CD4-positive, alpha-beta T cell treated with Interleukin-21 for 1 hour (primary cell): ENCODE measurements around the gene KMT5C.
"Not testable (repeated sequence)": the region's sequence is repeated elsewhere in the genome, so short reads cannot be mapped to it uniquely, and the experiment has no call there.

ENCODE experiments used
- DNase-seq: peaks from one replicate; pipeline ENCODE4 v3.0.0-alpha.2; 2020

The KMT5C gene

DNA sequence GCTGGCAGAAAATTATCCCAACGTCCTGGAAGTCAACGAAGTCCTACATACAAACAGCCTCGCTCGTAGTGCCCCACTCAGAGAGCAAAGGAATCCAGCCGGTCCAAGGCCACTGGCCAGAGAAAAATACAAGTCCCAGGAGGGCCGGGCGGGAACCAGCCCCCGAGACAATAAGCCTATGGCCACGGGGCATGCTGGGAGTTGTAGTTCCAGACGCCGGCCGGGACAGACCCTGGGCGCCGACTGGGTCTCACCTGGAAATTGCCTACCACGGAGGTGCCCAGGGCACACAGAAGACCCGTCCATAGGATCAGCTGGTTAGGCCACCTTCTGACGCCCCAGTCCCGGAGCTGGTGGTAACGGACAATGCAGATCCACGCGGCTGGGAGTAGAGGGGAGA, 19.9 kb upstream of the KMT5C start:
- no peak for DNase-seq

DNA sequence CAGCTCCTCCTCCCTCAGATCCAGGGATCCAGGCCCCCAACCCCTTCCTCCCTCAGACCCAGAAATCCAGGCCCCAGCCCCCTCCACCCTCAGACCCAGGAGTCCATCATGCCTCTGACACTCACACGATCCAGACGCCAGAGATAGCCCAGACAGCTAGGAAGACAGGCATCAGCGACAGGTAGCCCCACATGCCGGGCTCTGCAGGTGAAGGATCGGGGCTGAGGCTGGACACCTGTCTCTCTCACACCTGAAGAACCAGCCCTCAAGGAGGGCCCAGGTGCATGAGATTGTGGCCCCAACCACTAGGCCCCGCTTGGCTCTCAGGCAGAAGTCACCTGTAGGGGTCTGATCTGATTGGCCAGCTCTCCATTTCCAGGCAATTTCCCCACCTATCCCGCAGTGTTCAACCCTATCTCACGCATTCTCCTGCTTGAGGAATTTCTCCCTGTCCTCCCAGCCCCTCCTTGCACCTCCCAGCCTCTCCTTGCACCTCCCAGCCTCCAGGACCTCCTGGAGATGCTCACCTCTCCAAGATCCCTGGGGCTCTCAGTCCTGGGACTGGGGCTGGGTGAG, 18.7 kb upstream of the KMT5C start:
- no peak for DNase-seq

DNA sequence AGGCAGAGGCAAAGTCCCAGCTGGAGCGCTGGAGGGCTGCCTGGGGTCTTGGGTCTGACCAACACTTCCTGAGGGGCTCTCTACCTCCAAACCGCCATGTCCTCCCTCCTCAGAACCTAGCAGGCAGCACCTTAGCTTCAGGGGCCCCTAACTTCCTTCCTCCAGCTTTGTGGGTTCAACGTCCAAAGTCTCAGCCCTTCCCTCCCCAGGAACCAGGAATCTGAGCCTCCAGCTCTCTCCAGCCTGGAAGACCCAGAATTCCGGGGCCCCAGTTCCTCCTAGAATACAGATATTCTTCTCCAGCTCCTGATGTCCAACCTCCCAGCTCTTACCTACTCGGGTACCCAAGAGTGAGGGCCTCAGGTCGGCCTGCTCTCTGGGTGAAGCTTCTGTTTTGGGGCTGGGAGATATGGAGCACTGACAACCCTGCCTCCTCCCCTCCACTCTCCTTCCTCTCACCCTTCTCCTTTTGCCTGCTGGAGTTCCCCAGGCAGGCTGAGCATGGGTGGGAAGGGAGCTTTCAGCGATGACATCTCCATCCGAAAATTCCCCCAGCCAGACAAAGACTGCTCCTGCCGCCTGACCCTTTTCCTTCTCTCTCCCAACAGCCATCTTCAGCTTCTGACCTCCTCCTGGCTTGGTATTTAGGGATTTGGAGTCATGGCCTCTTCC, 18.1 kb upstream of the KMT5C start:
- no peak for DNase-seq

DNA sequence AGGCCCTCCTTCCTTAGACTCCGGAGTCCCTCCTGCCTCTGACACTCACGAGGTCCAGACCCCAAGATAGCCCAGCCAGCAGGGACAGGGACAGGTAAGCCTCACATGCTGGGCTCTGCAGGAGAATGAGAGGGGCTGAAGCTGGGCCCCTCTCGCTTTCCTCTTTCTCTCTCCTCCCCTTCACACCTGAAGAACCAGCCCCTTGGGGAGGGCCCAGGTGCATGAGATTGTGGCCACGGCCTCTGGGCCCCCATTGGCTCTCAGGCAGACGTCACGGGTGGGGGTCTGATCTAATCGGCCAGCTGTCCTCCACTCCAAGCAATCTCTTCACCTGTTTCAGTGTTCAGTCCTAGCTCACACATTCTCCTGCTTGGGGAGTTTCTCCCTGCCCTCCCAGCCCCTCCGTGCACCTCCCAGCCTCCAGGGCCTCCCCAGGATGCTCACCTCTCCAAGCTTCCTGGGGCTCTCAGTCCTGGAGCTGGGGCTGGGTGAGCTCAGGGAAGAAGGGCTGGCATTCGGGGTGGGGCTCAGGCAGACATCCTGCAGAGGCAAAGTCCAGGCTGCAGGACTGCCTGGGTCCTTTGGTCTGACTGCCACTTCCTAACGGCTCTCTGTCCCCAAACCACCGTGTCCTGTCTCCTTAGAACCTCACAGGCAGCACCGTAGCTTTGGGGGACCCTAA, 17.3 kb upstream of the KMT5C start:
- DNase-seq, result no peak

DNA sequence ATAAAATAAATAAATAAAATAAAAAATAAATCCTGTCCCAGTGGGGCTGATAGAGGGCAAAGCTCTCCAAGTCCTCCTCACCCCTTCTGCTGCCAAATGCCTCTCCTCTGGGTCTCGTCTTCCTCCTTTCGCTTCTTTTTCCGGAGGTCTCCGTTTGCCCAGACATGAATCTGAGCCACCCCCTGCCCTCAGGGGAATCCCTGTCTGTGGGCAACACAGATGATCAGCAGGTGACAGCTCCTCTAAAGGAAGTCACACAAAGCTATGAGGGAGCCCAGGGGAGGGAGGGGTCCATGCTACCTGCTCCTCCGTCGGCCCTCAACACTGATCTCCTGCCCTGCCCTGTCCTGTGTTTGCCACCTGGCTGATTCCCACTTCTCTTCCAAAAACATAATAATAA, 15.0 kb upstream of the KMT5C start:
- no peak for DNase-seq

DNA sequence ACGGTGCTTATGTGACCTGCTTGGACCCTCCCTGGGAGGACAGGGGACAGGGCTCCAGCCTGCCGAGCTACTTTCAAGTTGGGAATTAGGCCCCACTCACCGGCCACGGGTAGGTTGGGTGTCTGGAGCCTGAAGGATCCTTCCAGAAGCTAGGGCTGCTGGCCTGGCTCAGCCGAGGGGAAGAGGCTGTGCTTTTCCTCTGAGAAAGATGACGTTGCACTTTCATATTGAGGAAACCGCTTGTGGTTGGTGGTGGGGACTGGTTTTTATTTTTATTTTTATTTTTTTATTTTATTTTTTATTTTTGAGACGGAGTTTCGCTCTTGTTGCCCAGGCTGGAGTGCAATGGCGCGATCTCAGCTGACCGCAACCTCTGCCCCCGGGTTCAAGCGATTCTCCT, 14.5 kb upstream of the KMT5C start, which contains the start of gene TMEM150B:
TSS of gene TMEM150B (minus strand) at position 170 of the 400 bp plus-strand sequence. CDS start 4,305 bp downstream, outside the sequence.
- DNase-seq, result no peak

DNA sequence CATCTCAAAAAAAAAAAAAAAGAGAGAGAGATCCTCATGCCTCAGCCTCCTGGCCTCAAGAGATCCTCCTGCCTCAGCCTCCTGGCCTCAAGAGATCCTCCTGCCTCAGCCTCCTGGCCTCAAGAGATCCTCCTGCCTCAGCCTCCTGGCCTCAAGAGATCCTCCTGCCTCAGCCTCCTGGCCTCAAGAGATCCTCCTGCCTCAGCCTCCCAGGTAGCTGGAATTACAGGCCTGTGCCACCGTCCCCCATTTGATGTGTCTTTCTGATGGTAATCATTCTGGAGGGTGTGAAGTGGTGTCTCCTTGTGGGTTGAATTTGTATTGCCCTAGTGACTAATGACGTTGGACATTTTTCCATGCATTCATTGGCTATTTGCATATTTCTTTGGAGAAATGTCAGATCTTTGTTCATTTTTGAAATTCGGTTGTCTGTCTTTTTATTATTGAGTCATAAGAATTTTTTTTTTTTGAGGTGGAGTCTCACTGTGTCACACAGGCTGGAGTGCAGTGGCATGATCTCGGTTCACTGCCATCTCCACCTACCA, 10.8 kb upstream of the KMT5C start:
- DNase-seq, result peak; percentile 31

DNA sequence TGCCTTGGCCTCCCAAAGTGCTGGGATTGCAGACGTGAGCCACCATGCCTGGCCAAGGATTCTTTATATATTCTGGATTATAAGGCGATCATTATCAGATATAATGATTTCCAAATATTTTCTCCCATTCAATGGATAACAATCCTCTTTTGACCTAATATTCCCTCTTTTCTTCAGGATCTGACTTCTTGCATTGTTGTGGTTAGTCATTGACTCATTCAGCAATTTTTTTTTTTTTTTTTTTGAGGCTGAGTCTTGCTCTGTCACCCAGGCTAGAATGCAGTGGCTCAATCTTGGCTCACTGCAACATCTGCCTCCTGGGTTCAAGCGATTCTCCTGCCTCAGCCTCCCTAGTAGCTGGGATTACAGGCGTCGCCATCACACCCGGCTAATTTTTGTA, 9.9 kb upstream of the KMT5C start:
- DNase-seq, result not testable (repeated sequence)

DNA sequence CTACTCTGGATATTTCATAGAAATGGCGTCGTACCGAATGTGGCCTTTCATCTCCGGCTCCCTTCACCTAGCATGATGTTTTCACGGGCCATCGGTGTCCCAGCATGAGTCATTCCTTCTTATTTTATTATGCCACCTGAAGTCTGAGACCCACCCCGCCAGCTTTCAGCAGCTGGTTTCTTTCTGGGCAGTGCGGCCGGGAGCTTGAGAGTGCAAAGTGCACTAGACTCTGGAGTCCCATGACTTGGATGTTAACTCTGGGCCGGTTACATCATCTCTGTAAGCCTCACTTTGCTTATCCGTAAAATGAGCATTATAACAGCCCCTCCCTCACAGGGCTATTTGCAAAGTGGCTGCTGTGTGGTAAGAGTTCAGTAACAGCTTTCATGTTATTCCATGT, 5.8 kb upstream of the KMT5C start:
- no peak for DNase-seq

DNA sequence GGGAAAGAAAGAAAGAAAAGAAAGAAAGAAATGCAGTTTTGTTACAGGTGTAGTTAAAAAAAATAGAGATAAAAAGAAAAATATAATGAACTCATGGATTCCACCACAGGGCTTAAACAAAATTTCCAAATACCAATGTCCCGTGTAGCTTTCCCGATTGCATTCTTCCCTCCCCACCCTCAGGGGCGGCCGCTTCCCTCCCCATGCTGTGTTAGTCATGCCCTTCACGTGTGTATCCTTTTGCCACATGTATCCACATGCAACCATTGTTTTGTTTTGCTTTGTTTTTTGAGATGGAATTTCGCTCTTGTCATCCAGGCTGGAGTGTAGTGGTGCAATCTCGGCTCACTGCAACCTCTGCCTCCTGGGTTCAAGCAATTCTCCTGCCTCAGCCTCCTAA, 3.6 kb upstream of the KMT5C start:
- DNase-seq, result no peak

DNA sequence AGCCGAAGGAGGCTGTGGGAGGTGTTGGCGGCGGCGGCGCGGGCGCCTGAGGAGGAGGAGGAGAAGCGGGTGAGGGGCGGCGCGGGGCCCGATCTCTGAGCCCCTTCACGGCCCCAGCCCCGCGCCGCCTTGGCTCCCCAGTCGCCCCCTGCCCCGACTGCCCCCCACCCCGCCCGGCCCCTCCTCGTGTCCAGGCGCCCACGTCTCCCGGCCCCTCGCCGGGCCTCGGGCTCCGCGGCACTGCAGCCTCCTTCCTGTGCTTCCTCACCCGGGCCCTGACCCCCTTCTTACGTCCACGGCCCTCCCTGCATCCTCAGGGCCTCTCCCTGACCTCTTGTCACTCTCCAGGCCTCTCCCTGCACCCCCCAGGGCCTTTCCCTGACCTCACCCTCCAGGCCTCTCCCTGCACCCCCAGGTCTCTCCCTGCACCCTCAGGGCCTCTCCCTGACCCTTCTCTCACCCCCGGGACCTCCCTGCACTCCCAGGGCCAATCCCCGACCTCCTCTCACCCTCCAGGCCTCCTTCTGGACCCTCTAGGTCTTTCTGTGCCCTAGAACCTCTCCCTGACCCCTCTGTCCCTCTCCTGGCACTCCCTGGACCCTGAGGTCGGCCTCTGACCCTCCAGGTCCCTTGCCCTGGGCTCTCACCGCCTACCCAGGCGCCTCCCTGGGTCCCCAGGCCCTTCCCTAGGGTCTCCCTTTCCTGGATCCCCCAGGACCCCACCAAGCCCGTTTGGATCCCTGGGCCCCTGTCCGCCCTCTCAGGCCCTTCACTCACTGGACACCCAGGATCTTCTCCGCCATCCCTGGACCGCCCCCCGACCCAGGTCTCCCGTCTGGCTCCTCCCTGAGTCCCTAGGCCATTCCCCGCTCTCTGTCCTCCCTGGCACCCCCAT, 460 bp downstream of the KMT5C start:
- peak; percentile 45 for DNase-seq

DNA sequence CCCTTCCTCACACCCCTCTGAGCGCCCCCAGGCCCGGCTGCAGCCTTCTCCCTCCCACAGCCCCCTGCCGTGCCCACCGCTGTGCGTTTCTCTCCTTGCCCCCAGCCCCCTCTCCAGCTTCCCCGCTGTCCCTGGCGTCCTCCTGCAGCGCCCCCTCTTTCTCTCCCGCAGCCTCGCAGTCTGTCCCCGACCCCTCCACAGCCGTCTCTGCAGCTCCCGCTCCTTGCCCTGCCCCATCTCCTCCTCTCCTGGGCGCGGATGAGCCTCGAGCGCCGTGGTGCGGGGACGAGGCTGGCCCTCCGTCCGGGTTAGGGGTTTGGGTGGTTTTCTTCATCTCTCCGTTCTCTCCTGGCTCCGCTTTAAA, 1.1 kb downstream of the KMT5C start:
- DNase-seq, result no peak

DNA sequence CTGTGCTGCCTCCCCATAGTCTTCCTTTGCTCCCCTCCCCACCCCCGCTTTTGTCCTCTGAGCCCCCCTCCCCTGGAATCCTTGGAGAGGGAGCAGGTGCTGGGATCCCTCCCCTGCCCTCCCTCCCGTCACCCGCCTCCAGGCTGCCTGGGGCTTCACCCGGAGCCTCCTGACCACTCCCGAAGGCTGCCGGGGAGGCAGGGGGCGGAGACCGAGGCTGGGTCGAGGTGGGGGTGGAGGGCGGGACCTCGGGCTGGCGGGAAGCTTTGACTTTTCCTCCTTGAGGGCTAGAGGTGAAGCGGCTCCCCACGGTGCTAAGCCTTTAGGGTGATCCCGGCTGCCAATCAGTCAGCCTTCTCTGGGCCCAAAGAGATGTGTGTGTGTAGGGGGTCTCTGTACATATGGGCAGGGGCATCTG, 1.5 kb downstream of the KMT5C start:
- DNase-seq, result peak; percentile 64

DNA sequence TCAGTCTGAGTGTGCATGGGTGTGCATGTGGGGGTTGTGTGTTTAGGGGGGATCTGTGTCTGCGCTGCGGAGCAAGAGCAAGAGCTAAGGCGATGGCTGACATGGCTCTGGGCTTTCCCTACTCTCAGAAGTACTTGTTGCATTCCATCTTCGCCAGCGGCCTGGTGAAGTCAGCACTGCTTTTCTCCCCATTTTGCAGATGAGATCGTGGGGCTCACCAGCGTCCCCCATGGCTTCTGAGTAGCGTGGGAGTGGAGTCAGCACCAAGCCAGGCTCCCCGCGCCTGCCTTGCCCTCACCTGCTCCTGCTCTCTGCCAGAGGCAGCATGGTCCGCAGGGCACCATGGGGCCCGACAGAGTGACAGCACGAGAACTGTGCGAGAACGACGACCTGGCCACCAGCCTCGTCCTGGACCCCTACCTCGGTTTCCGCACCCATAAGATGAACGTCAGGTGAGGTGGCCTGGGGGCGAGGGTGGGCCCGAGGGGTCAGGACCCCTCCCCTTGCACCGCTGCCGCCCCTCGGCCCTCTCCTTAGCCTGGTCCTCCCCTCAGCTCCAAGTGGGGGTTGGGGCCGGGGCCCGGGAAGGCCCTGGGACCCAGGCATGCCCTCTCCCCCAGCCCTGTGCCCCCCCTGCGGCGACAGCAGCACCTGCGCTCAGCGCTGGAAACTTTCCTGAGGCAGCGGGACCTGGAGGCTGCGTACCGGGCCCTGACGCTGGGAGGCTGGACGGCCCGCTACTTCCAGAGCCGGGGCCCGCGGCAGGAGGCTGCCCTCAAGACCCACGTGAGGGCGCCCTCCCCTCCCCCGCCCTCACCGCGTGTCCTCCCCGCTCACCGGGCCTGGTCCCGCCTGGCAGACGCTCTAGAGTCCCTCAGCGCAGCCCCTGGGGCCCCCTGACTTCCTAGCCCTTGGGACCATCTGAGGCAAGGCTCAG, 2.2 kb downstream of the KMT5C start:
- no peak for DNase-seq

DNA sequence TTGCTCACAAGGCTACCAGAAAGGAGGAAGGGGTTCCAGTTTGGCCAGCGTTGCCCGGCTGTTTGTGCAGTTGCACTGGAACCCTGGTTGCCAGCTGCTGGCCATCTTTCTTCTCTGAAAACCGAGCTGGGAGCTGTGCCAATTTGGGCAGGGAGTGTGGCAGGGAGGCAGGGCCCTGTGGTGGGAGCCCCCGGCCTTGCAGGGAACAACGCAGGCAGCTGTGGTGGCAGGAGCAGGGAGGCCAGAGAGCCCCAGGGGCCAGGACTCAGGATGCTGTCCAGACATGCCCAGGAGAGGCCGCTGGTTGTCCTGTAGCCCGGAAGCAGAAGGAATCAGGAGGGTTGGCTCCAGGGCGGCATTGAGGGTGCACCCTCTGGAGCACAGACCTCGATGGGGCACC, 4.8 kb downstream of the KMT5C start:
- DNase-seq, result no peak

DNA sequence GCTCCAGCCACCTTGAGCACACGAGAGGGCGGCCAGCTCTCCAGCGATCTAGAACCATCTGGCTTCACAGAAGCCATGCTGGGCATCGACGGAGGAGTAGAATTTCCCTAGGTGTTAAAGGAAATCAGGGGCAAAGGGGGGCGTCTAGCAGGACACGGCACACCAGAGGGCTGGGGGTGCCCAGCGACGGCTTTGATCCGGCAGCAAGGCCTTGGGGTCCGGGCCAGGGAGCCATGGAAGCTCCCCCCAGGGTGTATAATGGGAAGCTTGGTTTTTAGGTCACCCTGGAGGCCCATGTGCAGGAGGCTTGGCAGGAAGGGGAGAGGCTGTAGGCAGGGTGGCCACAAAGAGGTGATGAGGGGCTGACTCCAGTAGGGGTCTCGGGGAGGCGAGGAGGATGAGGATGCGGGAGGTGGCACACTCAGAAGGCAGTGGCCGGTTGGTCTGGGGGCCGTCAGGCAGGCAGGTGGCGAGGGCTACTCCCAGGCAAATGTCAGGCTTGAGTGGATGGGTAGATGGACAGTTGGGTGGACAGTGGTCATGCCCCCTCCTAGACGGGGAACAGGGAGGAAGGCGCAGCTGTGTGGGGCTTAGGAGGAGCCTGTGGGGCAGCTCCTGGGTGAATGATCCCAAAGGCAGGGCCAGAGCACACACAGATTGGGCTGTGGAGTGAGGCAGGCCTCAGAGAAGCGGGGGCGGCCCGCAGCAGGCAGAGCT, 5.6 kb downstream of the KMT5C start:
- DNase-seq, result no peak

DNA sequence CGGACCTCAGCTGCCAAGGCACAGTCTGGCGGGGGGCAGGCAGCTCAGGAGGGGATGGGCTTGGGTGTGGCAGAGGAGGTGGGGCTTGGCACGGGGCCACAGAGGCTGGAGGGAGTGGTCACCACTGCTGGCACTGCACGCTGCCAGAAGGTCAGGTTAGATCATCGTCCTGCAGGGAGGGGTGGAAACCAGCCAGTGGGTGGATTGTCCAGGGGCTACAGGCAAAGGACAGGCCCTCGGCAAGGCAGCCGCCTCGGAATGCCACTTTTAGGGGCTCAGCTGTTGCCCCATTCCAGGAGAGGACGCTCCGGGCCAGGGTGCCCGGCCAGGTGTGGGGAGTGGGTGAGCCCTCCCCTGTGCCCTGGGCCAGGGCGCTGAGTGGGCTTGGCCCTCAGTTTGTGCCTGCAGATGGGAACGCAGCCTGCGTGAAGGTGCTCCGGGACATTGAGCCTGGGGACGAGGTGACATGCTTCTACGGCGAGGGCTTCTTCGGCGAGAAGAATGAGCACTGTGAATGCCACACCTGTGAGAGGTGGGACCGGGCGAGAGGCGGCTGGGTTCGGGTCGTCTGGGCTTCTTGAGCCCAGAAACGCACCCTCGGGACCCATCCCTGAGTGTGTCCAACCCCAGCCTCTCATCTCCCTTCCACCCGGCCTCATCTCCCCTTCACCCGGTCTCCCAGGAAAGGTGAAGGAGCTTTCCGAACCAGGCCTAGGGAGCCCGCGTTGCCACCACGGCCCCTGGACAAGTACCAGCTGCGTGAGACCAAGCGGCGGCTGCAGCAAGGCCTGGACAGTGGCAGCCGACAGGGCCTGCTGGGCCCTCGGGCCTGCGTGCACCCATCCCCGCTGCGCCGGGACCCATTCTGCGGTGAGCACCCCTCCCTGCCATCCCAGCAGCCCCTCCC, 6.4 kb downstream of the KMT5C start:
- DNase-seq, result no peak

DNA sequence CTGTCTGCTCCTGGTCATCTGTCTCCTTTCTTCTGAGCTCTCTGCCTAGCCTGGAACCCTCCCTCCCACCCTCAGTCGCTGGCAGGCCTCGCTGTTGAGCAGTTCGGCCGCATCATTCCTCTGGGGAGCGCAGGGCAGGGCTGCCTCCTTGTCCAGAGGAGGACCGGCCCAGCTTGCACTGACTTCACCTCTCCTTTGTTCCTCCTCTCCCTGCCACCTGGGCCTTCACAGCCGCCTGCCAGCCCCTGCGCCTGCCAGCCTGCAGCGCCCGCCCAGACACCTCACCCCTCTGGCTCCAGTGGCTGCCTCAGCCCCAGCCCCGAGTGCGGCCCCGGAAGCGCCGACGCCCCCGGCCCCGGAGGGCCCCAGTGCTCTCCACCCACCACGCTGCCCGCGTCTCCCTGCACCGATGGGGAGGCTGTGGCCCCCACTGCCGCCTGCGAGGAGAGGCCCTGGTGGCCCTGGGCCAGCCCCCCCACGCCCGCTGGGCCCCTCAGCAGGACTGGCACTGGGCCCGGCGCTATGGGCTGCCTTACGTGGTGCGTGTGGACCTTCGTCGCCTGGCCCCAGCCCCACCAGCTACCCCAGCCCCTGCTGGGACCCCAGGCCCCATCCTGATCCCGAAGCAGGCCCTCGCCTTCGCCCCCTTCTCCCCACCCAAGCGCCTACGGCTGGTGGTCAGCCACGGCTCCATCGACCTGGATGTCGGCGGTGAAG, 7.2 kb downstream of the KMT5C start:
- DNase-seq, result no peak

DNA sequence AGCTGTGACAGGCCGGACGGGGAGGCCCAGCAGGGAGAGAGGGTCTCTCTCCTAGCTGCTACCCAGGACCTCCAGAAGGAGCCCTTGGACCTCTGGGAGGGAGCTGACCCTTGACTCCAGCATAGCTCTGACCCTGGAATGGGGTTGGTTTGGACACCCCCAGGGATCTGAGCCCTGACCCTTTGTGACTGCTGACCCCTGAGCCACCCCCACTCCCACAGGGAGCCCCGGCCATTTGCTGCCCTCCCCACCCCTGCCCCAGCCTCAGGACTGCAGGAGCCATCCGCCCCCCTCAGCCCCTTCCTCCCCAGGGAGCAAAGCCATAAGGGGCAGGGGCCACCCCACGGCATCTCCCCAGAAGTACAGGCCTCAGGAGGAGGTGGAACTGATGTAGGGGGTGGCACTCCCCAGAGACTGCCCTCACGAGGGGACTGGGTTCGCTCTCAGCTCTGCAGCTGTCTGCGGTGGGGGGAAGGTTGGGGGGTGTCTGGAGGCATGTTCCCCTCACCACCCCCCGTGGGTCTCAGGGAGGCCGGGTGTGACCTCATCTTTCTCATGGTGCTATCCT, 7.8 kb downstream of the KMT5C start:
- DNase-seq, result no peak
